Fibroblast of lung (primary cell): ENCODE results near the gene EXOSC5. TPM values are rescaled to one million over a fixed set of nuclear protein-coding genes. Genes with fewer than 3 reads are reported as not detected.

Source experiments
- DNase-seq, 2 donors: peaks; one replicate each; pipeline versions ENCODE4 v3.0.0 to v3.0.0-alpha.2; 2010; ENCODE audit warnings: low read depth in 2 of 2
- H2AFZ ChIP-seq: 2 replicates; pipeline ENCODE4 v1.5.1; 2012; ENCODE audit warnings: low read length, control low read depth, inconsistent platforms
- H3K27ac ChIP-seq: 2 replicates; pipeline ENCODE4 v1.5.1; 2011; ENCODE audit warnings: low read length, control low read depth; ENCODE audit not compliant: insufficient read depth
- H3K27me3 ChIP-seq: 2 replicates; pipeline ENCODE4 v1.5.1; 2011; ENCODE audit warnings: mild to moderate bottlenecking, low read length; ENCODE audit not compliant: control insufficient read depth, insufficient read depth
- H3K36me3 ChIP-seq: 2 replicates; pipeline ENCODE4 v1.5.1; 2011; ENCODE audit warnings: low read length; ENCODE audit not compliant: control insufficient read depth, insufficient read depth
- H3K4me1 ChIP-seq: 2 replicates; pipeline ENCODE4 v1.5.1; 2011; ENCODE audit warnings: low read length; ENCODE audit not compliant: control insufficient read depth, insufficient read depth; ENCODE audit errors: extremely low read depth
- H3K4me2 ChIP-seq: 2 replicates; pipeline ENCODE4 v1.5.1; 2011; ENCODE audit warnings: low read length, control low read depth; ENCODE audit not compliant: insufficient read depth; ENCODE audit errors: extremely low read depth
- H3K4me3 ChIP-seq, 4 experiments: fragments of 200-600 bp in 1 of 4; sonication (generic) in 1 of 4; replicated peaks in 1 of 4; 2 replicates each; pipeline ENCODE4 v1.5.1; 2011 to 2016; ENCODE audit warnings: low read length in 4 of 4, low read depth in 3 of 4, mild to moderate bottlenecking in 3 of 4, control low read depth in 2 of 4, inconsistent platforms in 1 of 4, mixed read lengths in 1 of 4; ENCODE audit not compliant: insufficient read depth in 1 of 4; ENCODE audit errors: control extremely low read depth in 1 of 4
- H3K79me2 ChIP-seq: 2 replicates; pipeline ENCODE4 v1.5.1; 2012; ENCODE audit warnings: mild to moderate bottlenecking, low read length, inconsistent platforms; ENCODE audit not compliant: control insufficient read depth, insufficient read depth
- H3K9ac ChIP-seq: 2 replicates; pipeline ENCODE4 v1.5.1; 2011; ENCODE audit warnings: mild to moderate bottlenecking, low read length, control low read depth; ENCODE audit not compliant: insufficient read depth
- H3K9me3 ChIP-seq: 2 replicates; pipeline ENCODE4 v1.5.1; 2012; ENCODE audit warnings: low read depth, low read length; ENCODE audit not compliant: control insufficient read depth, insufficient read depth
- H4K20me1 ChIP-seq: 2 replicates; pipeline ENCODE4 v1.5.1; 2011; ENCODE audit warnings: low read length; ENCODE audit not compliant: control insufficient read depth, insufficient read depth; ENCODE audit errors: extremely low read depth
- CTCF ChIP-seq, 2 donors: IDR thresholded peaks in 1 of 2; conservative IDR thresholded peaks in 1 of 2; 1 replicate in 1 of 2; 2 replicates in 1 of 2; pipeline ENCODE4 v1.5.1; 2011 to 2012; ENCODE audit warnings: low read length in 2 of 2, control low read depth in 1 of 2, inconsistent platforms in 1 of 2, low read depth in 1 of 2, mild to moderate bottlenecking in 1 of 2
- EZH2 ChIP-seq: IDR thresholded peaks from 2 replicates; pipeline ENCODE4 v1.5.1; 2012; ENCODE audit warnings: low read length, control low read depth, mild to moderate bottlenecking; ENCODE audit errors: missing control alignments
- polyA plus RNA-seq, 2 donors: library from polyadenylated mRNA; depleted of rRNA in 1 of 2; stranded (reverse) in 1 of 2; unstranded in 1 of 2; fragments of >200 nt; gene quantifications; 2 replicates each; pipeline ENCODE4 v1.2.1, GENCODE V29; 2011 to 2012; ENCODE audit warnings: missing spikeins in 1 of 2
- total RNA-seq: library from RNA; depleted of rRNA; stranded (reverse); fragments of >200 nt; gene quantifications from 2 replicates; pipeline ENCODE4 v1.2.1, GENCODE V29; 2014

EXOSC5 gene
- total and polyA plus RNA-seq, 2 donors (not counting 1 experiment from before 2014, with no cell fraction given): 5.0 to 10.7 TPM

- Histone ChIP-seq H3K9me3 (no peaks in the 10 kb centered on the region), H3K36me3 (peaks cover 15% of the 10 kb centered on the region), H3K27me3 (no peaks in the 10 kb centered on the region), H3K9ac (no peak overlapping the region), H2AFZ (no peak overlapping the region), H3K4me2 (no peak overlapping the region), H4K20me1 (no peaks in the 10 kb centered on the region), H3K4me3 (no peak overlapping the region), H3K79me2 (no peaks in the 10 kb centered on the region), H3K27ac (no peak overlapping the region), H3K4me1 (peaks cover 2% of the 10 kb centered on the region)
- TF ChIP-seq EZH2 (no peak), CTCF (conservative IDR thresholded peaks at IDR 0.05 in 1 of 2, IDR thresholded peaks at IDR 0.05 in 1 of 2; ENCODE audit: low read depth in 1 of 2, low read length in 2 of 2) (no peak)
- no peak for DNase-seq
Observed at GRCh38 chr19:41422456-41422855, 25.3 kb upstream of the EXOSC5 start.

GRCh38 chr19:41421973-41422372 lies 24.8 kb upstream of the EXOSC5 start:
- H2AFZ ChIP-seq: no peak overlapping the region
- H3K4me3 ChIP-seq: no peak overlapping the region
- H3K9ac ChIP-seq: no peak overlapping the region
- H4K20me1 ChIP-seq: no peaks in the 10 kb centered on the region
- no peaks in the 10 kb centered on the region for H3K9me3 ChIP-seq
- peaks cover 2% of the 10 kb centered on the region for H3K4me1 ChIP-seq
- H3K27me3 ChIP-seq: no peaks in the 10 kb centered on the region
- no peak overlapping the region for H3K4me2 ChIP-seq
- no peak for DNase-seq
- no peak overlapping the region for H3K27ac ChIP-seq
- no peaks in the 10 kb centered on the region for H3K79me2 ChIP-seq
- H3K36me3 ChIP-seq: peaks cover 15% of the 10 kb centered on the region
- TF ChIP-seq EZH2 (no peak), CTCF (conservative IDR thresholded peaks at IDR 0.05 in 1 of 2, IDR thresholded peaks at IDR 0.05 in 1 of 2; ENCODE audit: low read depth in 1 of 2, low read length in 2 of 2) (no peak)

- TF ChIP-seq EZH2 (no peak), CTCF (conservative IDR thresholded peaks at IDR 0.05 in 1 of 2, IDR thresholded peaks at IDR 0.05 in 1 of 2; ENCODE audit: low read depth in 1 of 2, low read length in 2 of 2) (no peak)
- Histone ChIP-seq H3K9me3 (no peaks in the 10 kb centered on the region), H3K4me2 (no peak overlapping the region), H3K9ac (no peak overlapping the region), H4K20me1 (no peaks in the 10 kb centered on the region), H3K4me1 (no peaks in the 10 kb centered on the region), H3K27me3 (no peaks in the 10 kb centered on the region), H3K4me3 (no peak overlapping the region), H2AFZ (no peak overlapping the region), H3K79me2 (no peaks in the 10 kb centered on the region), H3K36me3 (peaks cover 15% of the 10 kb centered on the region), H3K27ac (no peak overlapping the region)
- no peak for DNase-seq
Observed at GRCh38 chr19:41421314-41421713, 24.2 kb upstream of the EXOSC5 start.
